ENCODE data around the gene TSPAN18.
A peak's percentile ranks its signal among the peaks of the same experiment; 100 is the strongest.

The TSPAN18 gene

DNA sequence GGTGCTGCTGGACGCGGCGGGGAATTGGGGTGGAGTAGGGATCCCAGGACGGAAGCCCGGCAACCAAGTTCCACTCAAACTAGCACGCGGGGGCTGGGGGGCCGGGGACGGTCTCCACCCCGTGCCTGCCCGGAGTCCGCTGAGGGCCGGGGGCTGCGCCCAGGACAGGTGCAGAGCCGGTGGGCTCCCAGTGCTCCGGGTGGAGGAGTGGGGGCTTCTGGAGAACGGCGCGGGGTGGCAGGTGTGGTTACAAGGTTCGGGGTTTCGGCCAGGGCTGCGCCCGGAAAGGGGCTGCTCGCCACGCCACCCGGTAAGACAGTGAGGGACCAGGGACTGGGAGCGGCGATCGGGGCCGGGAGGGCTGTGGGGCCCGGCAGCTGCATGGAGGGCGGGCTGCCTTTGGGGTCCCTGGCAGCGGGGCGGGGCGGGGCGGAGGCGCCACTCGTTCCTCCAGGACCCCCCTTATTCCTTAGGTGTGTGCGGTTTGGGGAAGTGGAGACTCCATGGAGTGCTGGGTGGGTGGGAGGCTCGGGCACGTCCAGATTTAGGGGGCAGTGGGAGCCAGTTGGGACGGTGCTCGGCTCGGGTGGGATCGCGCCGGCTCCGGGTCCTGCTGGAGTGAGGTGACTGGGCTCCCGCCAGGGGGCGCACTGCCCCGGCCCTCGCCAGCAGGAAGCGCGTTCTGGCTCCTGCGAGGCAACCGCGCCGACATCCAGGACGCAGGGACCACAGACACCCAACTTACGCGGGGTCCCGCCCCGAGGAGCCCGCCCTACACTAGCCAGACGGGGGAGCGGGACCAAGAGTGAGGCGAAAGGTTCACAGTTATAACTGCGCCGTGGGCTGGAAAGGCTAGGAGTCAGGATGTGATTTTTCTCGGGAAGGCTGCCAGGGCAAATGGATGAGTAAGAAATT, 868 bp downstream of the TSPAN18 start:
- Mint-ChIP-seq H3K4me1 (peaks cover 56% of the 10 kb centered on the region), H3K36me3 (no peaks in the 10 kb centered on the region), H3K4me3 (peak overlapping the region; percentile 84), H3K27ac (peak overlapping the region; percentile 90), H3K27me3 (peaks cover 2% of the 10 kb centered on the region), H3K9me3 (no peaks in the 10 kb centered on the region)

DNA sequence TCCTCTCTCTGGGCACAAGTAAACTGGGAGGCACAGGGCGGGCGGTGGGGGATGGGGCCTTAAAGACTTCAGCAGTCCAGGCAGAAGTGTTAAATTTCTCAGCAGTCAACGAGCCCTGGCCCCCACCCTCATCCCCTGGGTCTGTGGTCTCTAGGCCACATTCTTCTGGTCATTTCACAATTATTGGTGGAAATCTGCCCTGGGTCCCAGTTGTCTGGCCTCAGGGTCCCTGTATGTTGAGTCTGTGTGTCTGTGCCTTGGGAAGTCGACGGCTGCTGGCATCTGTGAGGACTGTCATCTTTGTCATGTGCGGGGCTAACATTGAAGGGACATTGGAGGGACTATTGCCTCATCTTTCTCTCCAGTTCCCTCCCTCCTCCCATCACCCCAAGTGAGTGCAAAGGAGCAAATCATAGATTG, 1.7 kb downstream of the TSPAN18 start:
- peaks cover 2% of the 10 kb centered on the region for H3K27me3 Mint-ChIP-seq

DNA sequence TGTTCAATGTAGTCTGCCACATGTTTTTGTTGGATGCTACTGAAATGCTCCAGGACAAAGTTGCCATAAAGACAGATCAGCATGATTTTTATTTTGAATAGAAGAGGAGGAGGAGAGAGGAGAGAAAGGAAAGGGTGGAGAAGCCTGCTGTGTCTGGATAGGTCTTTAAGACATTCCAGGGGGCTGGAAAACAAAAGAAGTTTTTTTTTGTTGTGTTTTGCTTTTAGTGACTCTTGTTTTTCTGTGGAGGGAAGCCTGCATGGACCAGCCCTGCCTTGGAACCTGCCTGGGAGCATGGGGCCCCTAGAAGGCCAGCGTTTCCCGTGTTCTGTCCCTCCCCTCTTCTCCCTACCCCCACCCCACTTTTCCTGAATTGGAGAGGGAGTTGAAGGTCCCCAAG, 2.3 kb downstream of the TSPAN18 start:
- Mint-ChIP-seq H3K4me3 (peak overlapping the region; percentile 84), H3K27ac (peak overlapping the region; percentile 90), H3K36me3 (no peaks in the 10 kb centered on the region), H3K9me3 (no peaks in the 10 kb centered on the region), H3K27me3 (peaks cover 2% of the 10 kb centered on the region), H3K4me1 (peaks cover 67% of the 10 kb centered on the region)

More for the DNA sequence above, 1.7 kb downstream of the TSPAN18 start:
- Mint-ChIP-seq H3K4me3 (peak overlapping the region; percentile 84), H3K27ac (peak overlapping the region; percentile 90), H3K4me1 (peaks cover 63% of the 10 kb centered on the region), H3K9me3 (no peaks in the 10 kb centered on the region), H3K36me3 (no peaks in the 10 kb centered on the region)

GRCh38 chr11:44729713-44730112, 3.0 kb downstream of the TSPAN18 start:
- H3K36me3 Mint-ChIP-seq = no peaks in the 10 kb centered on the region
- H3K4me3 Mint-ChIP-seq = peak overlapping the region; percentile 33
- H3K27me3 Mint-ChIP-seq = peaks cover 2% of the 10 kb centered on the region
- H3K27ac Mint-ChIP-seq = no peak overlapping the region
- H3K4me1 Mint-ChIP-seq = peaks cover 73% of the 10 kb centered on the region
- no peaks in the 10 kb centered on the region for H3K9me3 Mint-ChIP-seq

GRCh38 chr11:44730775-44731174, 4.0 kb downstream of the TSPAN18 start:
- Mint-ChIP-seq H3K27me3 (peaks cover 2% of the 10 kb centered on the region), H3K4me3 (no peak overlapping the region), H3K9me3 (no peaks in the 10 kb centered on the region), H3K27ac (no peak overlapping the region), H3K36me3 (no peaks in the 10 kb centered on the region), H3K4me1 (peaks cover 73% of the 10 kb centered on the region)

GRCh38 chr11:44731685-44732430, 5.1 kb downstream of the TSPAN18 start:
- H3K27me3 Mint-ChIP-seq = peaks cover 2% of the 10 kb centered on the region
- no peak overlapping the region for H3K27ac Mint-ChIP-seq
- no peaks in the 10 kb centered on the region for H3K9me3 Mint-ChIP-seq
- H3K36me3 Mint-ChIP-seq = peaks cover 2% of the 10 kb centered on the region
- H3K4me3 Mint-ChIP-seq = no peak overlapping the region
- peaks cover 75% of the 10 kb centered on the region for H3K4me1 Mint-ChIP-seq

DNA sequence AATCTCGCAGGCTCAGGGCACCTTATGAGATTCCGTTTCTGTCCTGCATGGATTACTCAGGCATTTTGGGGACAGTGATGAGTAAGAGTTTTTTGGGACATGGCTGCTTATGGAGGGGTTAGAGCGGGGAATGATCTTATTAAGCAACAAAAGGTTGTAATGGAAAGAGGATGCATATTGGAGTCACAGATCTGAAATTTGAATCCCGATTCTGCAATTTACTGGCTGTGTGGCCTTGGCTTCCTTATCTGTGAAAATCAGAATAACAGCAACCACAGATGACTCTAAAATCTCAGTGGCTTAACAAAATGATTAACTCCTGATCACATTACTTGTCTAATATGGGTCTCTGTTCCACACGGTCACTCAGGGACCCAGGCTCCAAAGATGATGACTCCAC, 5.8 kb downstream of the TSPAN18 start:
- Mint-ChIP-seq H3K27me3 (peaks cover 2% of the 10 kb centered on the region), H3K9me3 (no peaks in the 10 kb centered on the region), H3K36me3 (peaks cover 2% of the 10 kb centered on the region), H3K4me3 (no peak overlapping the region), H3K27ac (no peak overlapping the region), H3K4me1 (peaks cover 80% of the 10 kb centered on the region)

DNA sequence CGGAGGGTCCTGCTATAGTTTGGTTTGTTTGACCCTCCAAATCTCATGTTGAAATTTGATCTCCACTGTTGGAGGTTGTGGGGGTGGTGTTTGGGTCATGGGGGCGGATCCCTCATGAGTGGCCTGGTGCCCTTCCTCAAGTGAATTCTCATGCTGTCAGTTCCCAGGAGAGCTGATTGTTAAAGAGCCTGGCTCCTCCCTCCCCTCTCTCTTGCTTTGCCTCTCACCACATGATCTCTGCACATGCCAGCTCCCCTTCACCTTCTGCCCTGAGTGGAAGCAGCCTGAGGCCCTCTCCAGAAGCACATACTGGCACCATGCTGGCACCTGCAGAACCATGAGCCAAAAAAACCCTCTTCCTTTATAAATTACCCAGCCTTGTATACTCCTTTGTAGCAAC, 7.1 kb downstream of the TSPAN18 start:
- H3K4me1 Mint-ChIP-seq = peaks cover 80% of the 10 kb centered on the region
- no peaks in the 10 kb centered on the region for H3K9me3 Mint-ChIP-seq
- H3K36me3 Mint-ChIP-seq = peaks cover 5% of the 10 kb centered on the region
- no peak overlapping the region for H3K4me3 Mint-ChIP-seq
- H3K27me3 Mint-ChIP-seq = peaks cover 1% of the 10 kb centered on the region
- H3K27ac Mint-ChIP-seq = no peak overlapping the region

DNA sequence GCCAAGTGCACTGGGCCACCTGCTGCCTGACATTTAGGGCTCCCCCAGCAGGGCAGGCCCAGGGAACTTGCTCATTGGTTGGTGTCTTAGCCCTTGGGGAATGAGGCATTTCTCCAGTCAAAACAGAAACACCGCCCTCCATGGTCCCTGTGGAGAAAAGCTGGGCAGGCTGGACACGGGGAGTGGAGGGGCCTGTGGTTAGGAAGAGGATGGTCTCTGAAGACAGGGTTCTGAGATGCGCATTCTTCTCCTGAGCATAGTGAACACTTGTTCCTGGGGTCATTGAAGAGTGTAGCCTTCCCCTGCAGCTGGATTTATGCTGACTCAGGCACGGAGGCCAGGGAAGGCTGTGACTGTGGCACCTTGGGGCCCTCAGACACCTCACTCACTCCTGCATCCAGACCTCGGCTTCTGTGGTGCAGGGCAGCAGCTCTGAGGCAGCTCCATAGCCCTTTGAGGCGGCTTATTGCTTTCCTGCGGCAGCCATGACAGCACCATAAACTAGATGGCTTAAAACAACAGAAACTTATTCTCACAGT, 8.2 kb downstream of the TSPAN18 start:
- H3K4me3 Mint-ChIP-seq = no peak overlapping the region
- peaks cover 5% of the 10 kb centered on the region for H3K36me3 Mint-ChIP-seq
- no peak overlapping the region for H3K27ac Mint-ChIP-seq
- H3K27me3 Mint-ChIP-seq = no peaks in the 10 kb centered on the region
- peaks cover 70% of the 10 kb centered on the region for H3K4me1 Mint-ChIP-seq
- no peaks in the 10 kb centered on the region for H3K9me3 Mint-ChIP-seq

DNA sequence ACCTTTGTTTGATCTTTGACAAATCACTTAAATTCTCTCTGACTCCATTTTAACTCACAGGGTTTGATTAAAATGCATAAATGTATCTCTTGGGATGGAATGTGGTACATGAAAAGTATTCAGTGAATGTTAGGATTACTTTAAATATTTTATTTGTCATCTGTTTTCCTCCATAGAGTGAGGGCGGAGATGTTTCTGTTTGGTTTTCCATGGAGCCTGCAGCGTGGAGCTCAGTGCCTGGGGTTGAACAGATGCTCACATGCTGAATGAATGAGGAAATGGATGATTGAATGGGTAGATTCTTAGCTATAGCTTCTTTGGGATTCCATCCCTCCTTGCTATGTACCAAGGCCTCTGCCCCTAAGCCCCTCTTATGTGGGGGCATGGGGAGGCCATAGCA, 10.0 kb downstream of the TSPAN18 start:
- Mint-ChIP-seq H3K4me3 (no peak overlapping the region), H3K9me3 (no peaks in the 10 kb centered on the region), H3K36me3 (peaks cover 5% of the 10 kb centered on the region), H3K27ac (no peak overlapping the region), H3K27me3 (no peaks in the 10 kb centered on the region), H3K4me1 (peaks cover 52% of the 10 kb centered on the region)

DNA sequence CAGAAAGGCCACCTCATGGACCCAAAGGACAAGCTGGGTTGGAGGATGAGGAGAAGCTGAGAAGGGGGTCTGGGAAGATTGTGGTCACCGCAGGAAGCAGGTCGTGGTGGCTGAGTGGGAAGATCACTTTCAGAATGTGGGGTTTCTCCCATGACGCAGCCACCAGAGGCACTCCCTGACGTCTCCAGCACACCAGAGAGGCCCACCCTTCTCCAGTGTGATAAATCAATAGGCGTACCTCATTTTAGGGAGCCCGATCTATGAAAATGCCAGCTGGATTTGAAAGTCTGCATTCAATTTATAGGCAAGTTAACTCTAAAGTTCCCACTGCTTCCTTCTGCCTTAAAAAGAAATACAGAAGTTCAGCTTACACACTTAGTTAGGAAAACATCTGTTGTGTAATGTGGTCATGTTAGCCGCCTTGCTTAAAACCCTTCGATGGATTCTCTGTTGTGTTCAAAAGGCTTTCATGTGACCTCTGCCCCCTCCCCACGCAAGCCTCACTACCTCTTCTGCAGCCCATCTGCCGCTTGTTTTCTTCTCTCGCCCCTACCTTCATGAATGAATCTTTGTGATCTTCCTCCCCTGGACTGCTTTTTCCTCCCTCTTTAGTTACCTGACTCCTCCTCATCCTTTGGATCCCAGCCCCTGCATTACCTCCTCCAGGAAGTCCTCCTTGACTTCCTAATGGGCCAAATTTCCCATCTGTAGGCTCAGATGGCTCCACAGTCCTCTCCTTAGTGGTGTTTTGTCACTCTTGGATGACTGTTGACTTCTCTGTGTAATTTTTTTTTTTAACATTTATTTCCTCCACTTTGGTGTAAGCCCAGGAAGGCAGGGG, 10.7 kb downstream of the TSPAN18 start:
- peaks cover 5% of the 10 kb centered on the region for H3K36me3 Mint-ChIP-seq
- no peak overlapping the region for H3K4me3 Mint-ChIP-seq
- no peaks in the 10 kb centered on the region for H3K27me3 Mint-ChIP-seq
- peaks cover 51% of the 10 kb centered on the region for H3K4me1 Mint-ChIP-seq
- no peak overlapping the region for H3K27ac Mint-ChIP-seq
- no peaks in the 10 kb centered on the region for H3K9me3 Mint-ChIP-seq

DNA sequence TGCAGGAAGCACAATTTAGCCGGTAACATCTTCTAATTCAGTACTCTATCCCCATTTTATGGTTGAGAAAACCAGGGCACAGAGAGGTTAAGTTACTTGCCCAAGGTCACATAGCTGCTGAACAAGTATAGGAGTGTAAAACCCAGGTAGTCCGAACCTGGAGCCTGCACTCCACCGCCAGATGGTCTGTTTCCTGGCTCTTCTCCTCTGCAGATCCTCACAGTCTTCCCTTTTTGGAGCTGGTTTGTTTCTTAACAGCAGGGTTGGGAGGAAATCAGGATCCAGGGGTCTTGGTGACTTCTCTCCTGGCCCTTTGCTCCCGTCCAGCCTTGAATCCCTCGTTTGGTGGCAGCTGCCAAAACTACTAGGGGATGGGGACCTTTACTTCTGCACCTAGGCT, 12.0 kb downstream of the TSPAN18 start:
- Mint-ChIP-seq H3K4me3 (no peak overlapping the region), H3K36me3 (peaks cover 5% of the 10 kb centered on the region), H3K27ac (no peak overlapping the region), H3K4me1 (peaks cover 54% of the 10 kb centered on the region), H3K27me3 (no peaks in the 10 kb centered on the region), H3K9me3 (no peaks in the 10 kb centered on the region)

DNA sequence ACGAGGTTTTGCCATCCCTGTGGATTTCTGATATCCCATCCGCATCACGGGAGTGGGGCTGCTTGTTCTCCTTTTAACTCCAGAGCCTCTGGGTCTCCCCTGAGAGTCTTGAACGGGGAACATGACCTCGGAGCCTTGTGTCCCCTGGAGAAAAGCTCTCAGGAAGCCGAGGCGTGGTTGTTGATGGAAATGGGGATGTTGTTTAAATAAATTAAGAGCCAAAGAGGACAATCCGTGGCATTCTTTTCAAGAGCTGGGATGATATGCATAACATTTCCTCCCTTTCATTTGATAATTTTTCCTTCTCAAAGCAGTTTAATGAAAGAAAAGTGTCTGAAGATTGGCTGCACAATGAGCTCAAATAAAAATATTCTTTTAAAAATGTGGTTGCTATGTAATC, 14.2 kb downstream of the TSPAN18 start:
- no peaks in the 10 kb centered on the region for H3K27me3 Mint-ChIP-seq
- no peaks in the 10 kb centered on the region for H3K9me3 Mint-ChIP-seq
- no peak overlapping the region for H3K27ac Mint-ChIP-seq
- H3K4me3 Mint-ChIP-seq = no peak overlapping the region
- H3K4me1 Mint-ChIP-seq = peaks cover 62% of the 10 kb centered on the region
- H3K36me3 Mint-ChIP-seq = peaks cover 5% of the 10 kb centered on the region

- Mint-ChIP-seq H3K9me3 (no peaks in the 10 kb centered on the region), H3K36me3 (peaks cover 2% of the 10 kb centered on the region), H3K4me1 (peaks cover 61% of the 10 kb centered on the region), H3K27me3 (no peaks in the 10 kb centered on the region), H3K27ac (peak overlapping the region; percentile 51), H3K4me3 (no peak overlapping the region)
Observed at GRCh38 chr11:44741976-44742375, 15.2 kb downstream of the TSPAN18 start.
